Measurements from ENCODE around the gene LTO1.

DNA sequence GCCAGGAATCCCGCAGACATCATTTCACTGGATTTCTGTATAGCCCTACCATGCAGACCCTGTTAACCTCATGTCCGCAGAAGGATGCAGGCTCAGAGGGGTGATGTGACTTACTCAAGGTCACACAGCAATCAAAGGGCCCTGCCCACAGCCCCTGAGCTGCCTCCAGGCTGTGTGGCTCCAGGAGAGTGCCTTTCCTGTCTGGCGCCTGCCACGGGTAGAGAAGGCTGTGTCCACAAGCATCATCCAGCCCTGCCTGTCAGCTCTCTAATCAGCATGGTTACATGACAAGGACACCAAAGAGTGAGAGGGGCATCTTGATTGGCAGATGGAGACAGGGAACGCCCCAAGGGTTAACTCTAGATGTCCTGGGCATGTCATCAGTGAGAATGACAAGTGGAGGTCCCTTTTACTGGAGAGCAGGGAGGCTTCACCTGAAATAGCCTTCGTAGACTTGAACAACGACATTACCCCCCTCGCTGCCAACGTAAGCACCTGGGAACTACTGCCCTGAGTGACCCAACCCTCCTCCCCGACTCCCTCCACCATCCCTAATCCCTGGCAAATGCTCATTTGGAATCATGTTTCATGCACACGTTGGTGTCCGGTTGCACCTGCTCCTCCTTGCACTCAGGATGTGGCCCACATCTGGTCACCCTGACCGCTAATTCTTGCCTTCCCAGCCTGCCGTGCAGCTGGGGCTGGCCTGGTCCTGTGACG, 21.8 kb upstream of the LTO1 start:
- TF ChIP-seq, protein P1, sequence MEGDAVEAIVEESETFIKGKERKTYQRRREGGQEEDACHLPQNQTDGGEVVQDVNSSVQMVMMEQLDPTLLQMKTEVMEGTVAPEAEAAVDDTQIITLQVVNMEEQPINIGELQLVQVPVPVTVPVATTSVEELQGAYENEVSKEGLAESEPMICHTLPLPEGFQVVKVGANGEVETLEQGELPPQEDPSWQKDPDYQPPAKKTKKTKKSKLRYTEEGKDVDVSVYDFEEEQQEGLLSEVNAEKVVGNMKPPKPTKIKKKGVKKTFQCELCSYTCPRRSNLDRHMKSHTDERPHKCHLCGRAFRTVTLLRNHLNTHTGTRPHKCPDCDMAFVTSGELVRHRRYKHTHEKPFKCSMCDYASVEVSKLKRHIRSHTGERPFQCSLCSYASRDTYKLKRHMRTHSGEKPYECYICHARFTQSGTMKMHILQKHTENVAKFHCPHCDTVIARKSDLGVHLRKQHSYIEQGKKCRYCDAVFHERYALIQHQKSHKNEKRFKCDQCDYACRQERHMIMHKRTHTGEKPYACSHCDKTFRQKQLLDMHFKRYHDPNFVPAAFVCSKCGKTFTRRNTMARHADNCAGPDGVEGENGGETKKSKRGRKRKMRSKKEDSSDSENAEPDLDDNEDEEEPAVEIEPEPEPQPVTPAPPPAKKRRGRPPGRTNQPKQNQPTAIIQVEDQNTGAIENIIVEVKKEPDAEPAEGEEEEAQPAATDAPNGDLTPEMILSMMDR (optimal IDR thresholded peaks at IDR 0.05 in 1 of 3, IDR thresholded peaks at IDR 0.05 in 1 of 3, conservative IDR thresholded peaks at IDR 0.05 in 1 of 3; ENCODE audit: extremely low read depth in 1 of 3, insufficient read depth in 2 of 3, low read length in 3 of 3), result no peak
- TF ChIP-seq EZH2 (IDR thresholded peaks at IDR 0.05; ENCODE audit: low read length), result no peak

Measured in keratinocyte (primary cell).